ENCODE data around the gene PDE10A. TPM values are rescaled to one million over a fixed set of nuclear protein-coding genes. Genes with fewer than 3 reads are reported as not detected.

PDE10A gene
- total RNA-seq, 1 experiment from 2014 or later: 0.31 TPM

DNA sequence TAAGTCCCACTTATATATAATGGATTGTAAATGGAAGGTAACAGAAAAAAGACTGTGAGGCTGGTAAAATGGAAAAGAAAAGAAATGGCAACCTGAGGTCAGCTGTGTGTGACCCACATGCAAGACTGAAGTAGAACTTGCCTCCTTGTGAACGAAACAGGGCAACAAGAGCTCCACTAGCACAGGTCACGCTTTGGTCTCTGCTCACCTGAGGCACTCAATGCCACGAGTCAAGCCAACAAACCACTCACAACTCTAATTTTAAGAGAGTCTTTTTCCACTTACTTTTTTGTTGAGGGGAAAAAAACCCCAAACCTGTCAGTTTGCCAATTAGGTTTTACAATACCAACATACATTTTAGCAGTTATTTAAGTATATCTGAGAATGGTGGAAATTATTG lies 65.2 kb downstream of the PDE10A start:
- Histone ChIP-seq H2BK5ac (ENCODE audit: insufficient read length, low read length) (no peak overlapping the region), H3K4me1 (ENCODE audit: insufficient read depth, low read length) (0 out of 2 replicates have a peak, but pooled peaks cover 5% of the 10 kb centered on the region), H3K14ac (ENCODE audit: insufficient read depth, low read length) (no peak overlapping the region), H4K20me1 (ENCODE audit: control insufficient read depth, insufficient read depth, insufficient read length) (no peaks in the 10 kb centered on the region), H4K5ac (ENCODE audit: insufficient read length, low read depth, low read length) (no peak overlapping the region), H3K23ac (ENCODE audit: insufficient read length, low read depth, low read length) (no peak overlapping the region), H2BK120ac (ENCODE audit: low read depth, low read length, poor library complexity, severe bottlenecking) (no peak overlapping the region), H2BK15ac (ENCODE audit: low read depth, low read length) (no peak overlapping the region), H3K18ac (ENCODE audit: insufficient read length, low read depth, low read length) (no peak overlapping the region), H3K4ac (ENCODE audit: low read depth, low read length) (no peak overlapping the region), H3K9me3 (ENCODE audit: control insufficient read depth, low read depth, low read length) (no peaks in the 10 kb centered on the region), H2BK12ac (ENCODE audit: insufficient read length, low read depth, low read length) (no peak overlapping the region), H2BK20ac (ENCODE audit: low read depth, low read length, poor library complexity, severe bottlenecking) (no peak overlapping the region), H3K9ac (ENCODE audit: extremely low read depth, insufficient read length, low read length) (no peak overlapping the region), H3K23me2 (ENCODE audit: insufficient read length, low read depth, low read length, poor library complexity, severe bottlenecking) (no peaks in the 10 kb centered on the region), H3K56ac (ENCODE audit: insufficient read length, low read depth, low read length) (no peak overlapping the region), H2AFZ (ENCODE audit: low read length) (no peak overlapping the region), H3K27ac (ENCODE audit: insufficient read length, low read depth, low read length) (no peak overlapping the region), H2AK5ac (ENCODE audit: insufficient read length, low read length) (no peak overlapping the region), H4K8ac (replicated peaks; ENCODE audit: insufficient read length, low read depth, low read length) (no peak overlapping the region), H3K79me2 (ENCODE audit: insufficient read depth, low read length) (no peaks in the 10 kb centered on the region), H4K91ac (ENCODE audit: insufficient read length, low read depth, low read length) (no peak overlapping the region), H3T11ph (ENCODE audit: low read length) (no peak overlapping the region), H3K27me3 (ENCODE audit: insufficient read depth, low read length) (no peaks in the 10 kb centered on the region), H3K79me1 (ENCODE audit: insufficient read depth, low read depth, low read length, poor library complexity, severe bottlenecking) (no peaks in the 10 kb centered on the region), H3K4me2 (ENCODE audit: insufficient read depth, insufficient read length, low read length) (no peak overlapping the region)
- no peak overlapping the region for H3K4me3 Mint-ChIP-seq
- H3K9me3 Mint-ChIP-seq: peaks cover 5 to 6% of the 10 kb centered on the region in 2 experiments
- H3K4me1 Mint-ChIP-seq: peaks cover 22 to 25% of the 10 kb centered on the region in 2 experiments
- peaks cover 0 to 5% (median 4%) of the 10 kb centered on the region in 3 experiments; a peak in 2 of 7 replicates for H3K36me3 Mint-ChIP-seq (ENCODE audit: insufficient read depth in 1 of 3, low read depth in 3 of 3)
- DNase-seq: no peak
- H3K27ac Mint-ChIP-seq: no peak overlapping the region
- TF ChIP-seq, protein P1, sequence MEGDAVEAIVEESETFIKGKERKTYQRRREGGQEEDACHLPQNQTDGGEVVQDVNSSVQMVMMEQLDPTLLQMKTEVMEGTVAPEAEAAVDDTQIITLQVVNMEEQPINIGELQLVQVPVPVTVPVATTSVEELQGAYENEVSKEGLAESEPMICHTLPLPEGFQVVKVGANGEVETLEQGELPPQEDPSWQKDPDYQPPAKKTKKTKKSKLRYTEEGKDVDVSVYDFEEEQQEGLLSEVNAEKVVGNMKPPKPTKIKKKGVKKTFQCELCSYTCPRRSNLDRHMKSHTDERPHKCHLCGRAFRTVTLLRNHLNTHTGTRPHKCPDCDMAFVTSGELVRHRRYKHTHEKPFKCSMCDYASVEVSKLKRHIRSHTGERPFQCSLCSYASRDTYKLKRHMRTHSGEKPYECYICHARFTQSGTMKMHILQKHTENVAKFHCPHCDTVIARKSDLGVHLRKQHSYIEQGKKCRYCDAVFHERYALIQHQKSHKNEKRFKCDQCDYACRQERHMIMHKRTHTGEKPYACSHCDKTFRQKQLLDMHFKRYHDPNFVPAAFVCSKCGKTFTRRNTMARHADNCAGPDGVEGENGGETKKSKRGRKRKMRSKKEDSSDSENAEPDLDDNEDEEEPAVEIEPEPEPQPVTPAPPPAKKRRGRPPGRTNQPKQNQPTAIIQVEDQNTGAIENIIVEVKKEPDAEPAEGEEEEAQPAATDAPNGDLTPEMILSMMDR (conservative IDR thresholded peaks at IDR 0.05): no peak
- WGBS (ENCODE audit: extremely low coverage, insufficient read length, low lambda C conversion rate): no CpG with 5 or more reads among the region's 3 CpGs
- H3K27me3 Mint-ChIP-seq (ENCODE audit: low read depth): no peaks in the 10 kb centered on the region; the same call in none of the 2 replicates

Measured in H9 (cell line).